GM12878 (cell line): ENCODE measurements around the gene TMEM126A. TPM values are rescaled to one million over a fixed set of nuclear protein-coding genes. Genes with fewer than 3 reads are reported as not detected.

Source experiments
- ATAC-seq: fragments of 200-7000 bp; cut with Tn5 transposase; 3 replicates; pipeline ENCODE4 v1.9.1; 2020; ENCODE audit warnings: mild to moderate bottlenecking, moderate library complexity
- BruUV-seq: library from RNA; stranded (reverse); fragments of 400-500 nt; replicated peaks from 2 replicates; lab custom pipeline; 2021; lab: Mats Ljungman, UMichigan
- CTCF ChIA-PET: fragments of 300-600 bp; sonication (Branson Sonifier 250); formaldehyde crosslinking; extraction: SDS; loops from one replicate; lab custom pipeline; 2021; ENCODE audit warnings: inconsistent platforms; lab: Yijun Ruan, JAX
- POLR2A ChIA-PET: fragments of 350-600 bp; formaldehyde crosslinking; extraction: SDS; loops from one replicate; lab custom pipeline; 2021; ENCODE audit warnings: inconsistent platforms; lab: Charles Lee
- RAD21 ChIA-PET: fragments of 300-600 bp; sonication (Branson Sonifier 250); formaldehyde crosslinking; loops from one replicate; lab custom pipeline; 2023; ENCODE audit warnings: antibody characterized with exemption; ENCODE audit not compliant: unreplicated experiment; lab: Charles Lee
- SMC1A ChIA-PET: fragments of 300-600 bp; sonication (Branson Sonifier 250); formaldehyde crosslinking; loops from one replicate; lab custom pipeline; 2023; ENCODE audit not compliant: unreplicated experiment, uncharacterized antibody; lab: Charles Lee
- DNase-seq: peaks from one replicate; pipeline ENCODE4 v3.0.0-alpha.2; 2011; ENCODE audit warnings: low read depth, low spot score
- FAIRE-seq: peaks from 3 replicates; lab custom pipeline; 2011; peaks lifted over from hg19 to GRCh38; lab: Jason Lieb, UNC
- H2AFZ ChIP-seq: 2 replicates; pipeline ENCODE4 v1.6.0; 2011; ENCODE audit warnings: low read depth, low read length, control low read depth; ENCODE audit not compliant: control insufficient read depth
- H3K27ac ChIP-seq: 2 replicates; pipeline ENCODE4 v1.5.1; 2011; ENCODE audit warnings: control low read depth; ENCODE audit not compliant: control insufficient read depth, insufficient read depth
- H3K27me3 ChIP-seq, 2 experiments: replicated peaks in 1 of 2; 2 replicates each; pipeline versions ENCODE4 v1.6.0 to v1.6.1; 2011; ENCODE audit warnings: low read length in 1 of 2; ENCODE audit not compliant: control insufficient read depth in 2 of 2, insufficient read depth in 2 of 2
- H3K36me3 ChIP-seq, 2 experiments: 2 replicates each; pipeline ENCODE4 v1.5.1; 2011; ENCODE audit warnings: low read length in 1 of 2; ENCODE audit not compliant: control insufficient read depth in 2 of 2, insufficient read depth in 2 of 2
- H3K4me1 ChIP-seq: 2 replicates; pipeline ENCODE4 v1.6.1; 2011; ENCODE audit warnings: mild to moderate bottlenecking, low read length, moderate library complexity, mixed read lengths; ENCODE audit not compliant: control insufficient read depth, insufficient read depth
- H3K4me2 ChIP-seq: 2 replicates; pipeline ENCODE4 v1.6.0; 2011; ENCODE audit warnings: control low read depth; ENCODE audit not compliant: control insufficient read depth, insufficient read depth
- H3K4me3 ChIP-seq: fragments of 200-600 bp; sonication (generic); 2 replicates; pipeline ENCODE4 v1.5.1; 2016
- H3K79me2 ChIP-seq: 2 replicates; pipeline ENCODE4 v1.6.0; 2011; ENCODE audit warnings: low read length; ENCODE audit not compliant: control insufficient read depth, insufficient read depth
- H3K9ac ChIP-seq: 2 replicates; pipeline ENCODE4 v1.8.0; 2011; ENCODE audit warnings: low read length, control low read depth, mixed read lengths; ENCODE audit not compliant: control insufficient read depth, insufficient read depth
- H3K9me3 ChIP-seq: replicated peaks from 3 replicates; pipeline ENCODE4 v1.5.1; 2011; ENCODE audit warnings: mild to moderate bottlenecking, low read length; ENCODE audit not compliant: control insufficient read depth, insufficient read depth
- H4K20me1 ChIP-seq: 2 replicates; pipeline ENCODE4 v1.6.0; 2011; ENCODE audit not compliant: control insufficient read depth, insufficient read depth
- FOXM1 ChIP-seq: IDR thresholded peaks from 2 replicates; pipeline ENCODE4 v1.6.1; 2012; ENCODE audit warnings: low read depth, mild to moderate bottlenecking, inconsistent platforms, low read length, moderate library complexity
- NKRF ChIP-seq: fragments of 450-650 bp; conservative IDR thresholded peaks from 2 replicates; pipeline ENCODE4 v1.6.1; 2017; ENCODE audit warnings: mild to moderate bottlenecking, moderate library complexity
- RELA ChIP-seq: fragments of 450-650 bp; IDR thresholded peaks from 2 replicates; pipeline ENCODE4 v1.8.0; 2014; ENCODE audit warnings: borderline replicate concordance; ENCODE audit not compliant: partially characterized antibody
- RFX5 ChIP-seq: IDR thresholded peaks from 2 replicates; pipeline ENCODE4 v1.6.1; 2011; ENCODE audit warnings: low read depth, low read length, improper control_type of control experiment
- SMAD1 ChIP-seq: fragments of 450-650 bp; IDR thresholded peaks from 2 replicates; pipeline ENCODE4 v1.6.1; 2018; ENCODE audit warnings: mild to moderate bottlenecking, low read depth; ENCODE audit not compliant: partially characterized antibody
- SP1 ChIP-seq: IDR thresholded peaks from one replicate; pipeline ENCODE4 v1.6.1; 2011; ENCODE audit warnings: low read depth, low read length
- ZNF217 ChIP-seq: fragments of 450-650 bp; IDR thresholded peaks from 2 replicates; pipeline ENCODE4 v1.6.1; 2017; ENCODE audit warnings: antibody characterized with exemption, mild to moderate bottlenecking
- WGBS: methylation state at CpG from one replicate; pipeline ENCODE4 v1.1.6; 2016; ENCODE audit warnings: low lambda C conversion rate; ENCODE audit not compliant: insufficient replicate concordance, insufficient coverage; ENCODE audit errors: missing lambda C conversion rate; 5-methylcytosine and 5-hydroxymethylcytosine counted together
- in situ Hi-C: fragments of 300-500 bp; cut with MboI; formaldehyde crosslinking; loops from 9 replicates; pipeline ENCODE4 v1.14.3; 2018; ENCODE audit warnings: mixed read lengths
- intact Hi-C: fragments of 100-400 bp; cut with micrococcal nuclease; formaldehyde crosslinking; loops from one replicate; pipeline ENCODE4 v1.14.2; 2022; ENCODE audit not compliant: unreplicated experiment
- polyA plus RNA-seq, 11 experiments: library from polyadenylated mRNA; depleted of rRNA in 4 of 11; unstranded in 6 of 11; stranded (reverse) in 5 of 11; fragments of >200 nt; fragmentation: Nextera tagmentation in 4 of 11; fragmentation: Illumina TruSeq in 1 of 11; extraction: Ambion mirVana in 4 of 11; extraction: Trizol in 1 of 11; gene quantifications; 1 replicate in 1 of 11; 2 replicates in 10 of 11; pipeline versions ENCODE4 v1.2.1 to v1.2.3, GENCODE V29; 2011 to 2016; ENCODE audit warnings: inconsistent platforms in 2 of 11, missing spikeins in 2 of 11, low read depth in 1 of 11
- total RNA-seq, 4 experiments: library from RNA; depleted of rRNA in 3 of 4; stranded (reverse); fragments of >200 nt in 3 of 4; fragmentation: Illumina TruSeq in 1 of 4; extraction: Trizol in 1 of 4; gene quantifications; 2 replicates each; pipeline versions ENCODE4 v1.2.1 to v1.2.3, GENCODE V29; 2013 to 2021
- TF ChIP-seq, protein P1 (sequence below): fragments of 450-650 bp; IDR thresholded peaks from 2 replicates; pipeline ENCODE4 v1.6.1; 2016; ENCODE audit warnings: mild to moderate bottlenecking, moderate library complexity, borderline replicate concordance

TMEM126A gene
- total and polyA plus RNA-seq, 10 of the 15 experiments (the other 5 are each of a cell fraction or from before 2014, with no cell fraction given) = 38.6 to 208 (median 71.7) TPM

DNA sequence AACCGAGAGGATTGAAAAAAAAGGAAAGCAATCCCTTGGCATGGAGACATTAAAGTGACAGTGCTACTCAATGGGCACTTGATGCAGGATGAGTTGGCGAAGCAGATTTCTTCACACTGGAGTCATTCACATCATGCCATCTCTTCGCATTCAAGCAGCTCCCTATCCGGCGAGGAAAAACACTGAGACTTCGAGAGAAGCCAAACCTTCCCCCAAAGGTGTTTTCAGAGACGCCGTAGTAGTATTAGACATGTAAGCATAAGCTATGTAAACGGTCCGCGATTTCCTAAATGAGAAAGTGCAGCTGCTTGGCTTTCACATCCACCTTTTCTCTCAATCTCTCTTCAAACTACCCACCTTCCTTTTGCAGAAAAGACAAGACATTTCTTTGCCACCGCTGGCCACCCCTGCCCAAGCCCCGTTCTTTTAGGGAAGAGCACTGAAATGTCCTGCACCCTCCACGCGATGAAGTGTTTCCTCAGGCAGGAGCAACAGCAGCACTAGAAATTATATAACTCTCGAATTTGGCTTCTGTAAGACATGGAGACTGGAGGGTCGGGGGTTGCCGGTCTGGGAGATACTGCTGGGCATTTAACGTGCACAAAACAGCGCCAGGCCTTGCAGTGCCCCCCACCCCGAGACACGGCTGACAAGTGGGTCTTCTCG is 20.3 kb upstream of the TMEM126A start, which contains the start of gene DLG2:
TSS of gene DLG2 (minus strand) at position 13 of the 666 bp plus-strand sequence.
- Histone ChIP-seq H3K4me3 (peak within 1 kb of the TSS; percentile 94), H4K20me1 (no peaks in the 10 kb centered on the region), H3K27ac (peak within 1 kb of the TSS; percentile 55), H3K9me3 (no peaks in the 10 kb centered on the region), H3K79me2 (peaks cover 24% of the 10 kb centered on the region), H3K36me3 (peaks cover 0 to 4% of the 10 kb centered on the region in 2 experiments; a peak in 1 of 4 replicates), H3K27me3 (no peaks in the 10 kb centered on the region), H3K9ac (peak within 1 kb of the TSS; percentile 85), H2AFZ (peak within 1 kb of the TSS; percentile 99), H3K4me1 (peaks cover 8% of the 10 kb centered on the region), H3K4me2 (peak within 1 kb of the TSS; percentile 95)
- intact Hi-C loops (loop anchor here (10.0 kb wide), 1 partner anchor 513 kb away; no protein-coding TSS in a partner anchor), in situ Hi-C loops (no loop called here)
- RAD21 ChIA-PET = interaction anchor here (1.5 to 3.4 kb wide), 3 partner anchors 20 to 227 kb away, joined by 4 to 26 read pairs (median 10); partner anchors contain the start of genes CCDC83, CREBZF and TMEM126A
- no peak for DNase-seq
- TF ChIP-seq, protein P1, sequence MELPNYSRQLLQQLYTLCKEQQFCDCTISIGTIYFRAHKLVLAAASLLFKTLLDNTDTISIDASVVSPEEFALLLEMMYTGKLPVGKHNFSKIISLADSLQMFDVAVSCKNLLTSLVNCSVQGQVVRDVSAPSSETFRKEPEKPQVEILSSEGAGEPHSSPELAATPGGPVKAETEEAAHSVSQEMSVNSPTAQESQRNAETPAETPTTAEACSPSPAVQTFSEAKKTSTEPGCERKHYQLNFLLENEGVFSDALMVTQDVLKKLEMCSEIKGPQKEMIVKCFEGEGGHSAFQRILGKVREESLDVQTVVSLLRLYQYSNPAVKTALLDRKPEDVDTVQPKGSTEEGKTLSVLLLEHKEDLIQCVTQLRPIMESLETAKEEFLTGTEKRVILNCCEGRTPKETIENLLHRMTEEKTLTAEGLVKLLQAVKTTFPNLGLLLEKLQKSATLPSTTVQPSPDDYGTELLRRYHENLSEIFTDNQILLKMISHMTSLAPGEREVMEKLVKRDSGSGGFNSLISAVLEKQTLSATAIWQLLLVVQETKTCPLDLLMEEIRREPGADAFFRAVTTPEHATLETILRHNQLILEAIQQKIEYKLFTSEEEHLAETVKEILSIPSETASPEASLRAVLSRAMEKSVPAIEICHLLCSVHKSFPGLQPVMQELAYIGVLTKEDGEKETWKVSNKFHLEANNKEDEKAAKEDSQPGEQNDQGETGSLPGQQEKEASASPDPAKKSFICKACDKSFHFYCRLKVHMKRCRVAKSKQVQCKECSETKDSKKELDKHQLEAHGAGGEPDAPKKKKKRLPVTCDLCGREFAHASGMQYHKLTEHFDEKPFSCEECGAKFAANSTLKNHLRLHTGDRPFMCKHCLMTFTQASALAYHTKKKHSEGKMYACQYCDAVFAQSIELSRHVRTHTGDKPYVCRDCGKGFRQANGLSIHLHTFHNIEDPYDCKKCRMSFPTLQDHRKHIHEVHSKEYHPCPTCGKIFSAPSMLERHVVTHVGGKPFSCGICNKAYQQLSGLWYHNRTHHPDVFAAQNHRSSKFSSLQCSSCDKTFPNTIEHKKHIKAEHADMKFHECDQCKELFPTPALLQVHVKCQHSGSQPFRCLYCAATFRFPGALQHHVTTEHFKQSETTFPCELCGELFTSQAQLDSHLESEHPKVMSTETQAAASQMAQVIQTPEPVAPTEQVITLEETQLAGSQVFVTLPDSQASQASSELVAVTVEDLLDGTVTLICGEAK = no peak
- TF ChIP-seq SP1 = no peak
- TF ChIP-seq RFX5 = no peak
- no peak for TF ChIP-seq NKRF
- no peak for TF ChIP-seq RELA
- TF ChIP-seq FOXM1 = no peak
- TF ChIP-seq ZNF217 = no peak
- TF ChIP-seq SMAD1 = no peak
- 2% methylated on average over 23 of the region's 23 CpGs for WGBS
- SMC1A ChIA-PET = interaction anchor here (0.8 to 2.6 kb wide), 7 partner anchors 10 to 403 kb away, joined by 3 to 11 read pairs (median 3); partner anchors contain the start of gene TMEM126A
- CTCF ChIA-PET = interaction anchor here (0.6 to 2.4 kb wide), 5 partner anchors 18 to 991 kb away, joined by 3 to 13 read pairs (median 3); partner anchors contain the start of gene TMEM126A
- FAIRE-seq = peak; percentile 73
- POLR2A ChIA-PET = interaction anchor here (0.8 to 5.5 kb wide), 12 partner anchors 10 to 592 kb away, joined by 3 to 35 read pairs (median 5); partner anchors contain the start of genes CREBZF and TMEM126A
- TSS peak; percentile 78 for BruUV-seq
- peak; percentile 2 for ATAC-seq
